Activated naive CD8-positive, alpha-beta T cell treated with anti-CD3 and anti-CD28 coated beads, Interleukin-2, amount 10 ng/mL, durations not matched to agents 7 days and 5 days (primary cell): ENCODE data around the gene CHML. TPM values are rescaled to one million over a fixed set of nuclear protein-coding genes. Genes with fewer than 3 reads are reported as not detected.

Experiments used
- ATAC-seq: fragments of 150-1000 bp; cut with Tn5 transposase; one replicate; pipeline ENCODE4 v1.10.0; 2021; ENCODE audit warnings: low read depth, moderate library complexity
- POLR2A ChIA-PET: fragments of 350-600 bp; sonication (Branson Sonifier 250); formaldehyde crosslinking; loops from one replicate; lab custom pipeline; 2021; ENCODE audit warnings: antibody characterized with exemption; lab: Charles Lee
- DNase-seq: peaks from one replicate; pipeline ENCODE4 v3.0.0; 2021
- H3K27ac Mint-ChIP-seq: one replicate; pipeline ENCODE4 v1.8.0; 2022; ENCODE audit warnings: mild to moderate bottlenecking, mixed read lengths
- H3K27me3 Mint-ChIP-seq: one replicate; pipeline ENCODE4 v1.8.0; 2022; ENCODE audit warnings: mild to moderate bottlenecking, moderate library complexity, mixed read lengths
- H3K36me3 Mint-ChIP-seq: one replicate; pipeline ENCODE4 v1.8.0; 2021; ENCODE audit warnings: mild to moderate bottlenecking, mixed read lengths
- H3K4me1 Mint-ChIP-seq: one replicate; pipeline ENCODE4 v1.8.0; 2021; ENCODE audit warnings: mixed read lengths
- H3K4me3 Mint-ChIP-seq: one replicate; pipeline ENCODE4 v1.8.0; 2022; ENCODE audit warnings: mild to moderate bottlenecking, moderate library complexity, mixed read lengths
- H3K9me3 Mint-ChIP-seq: one replicate; pipeline ENCODE4 v1.8.0; 2021; ENCODE audit warnings: mixed read lengths
- total RNA-seq, 2 experiments: library from RNA; stranded (reverse); gene quantifications; one replicate each; pipeline ENCODE4 v1.2.3, GENCODE V29; 2021

CHML gene
- total RNA-seq, 2 experiments from 2014 or later, result 11.6 to 13.7 TPM

DNA sequence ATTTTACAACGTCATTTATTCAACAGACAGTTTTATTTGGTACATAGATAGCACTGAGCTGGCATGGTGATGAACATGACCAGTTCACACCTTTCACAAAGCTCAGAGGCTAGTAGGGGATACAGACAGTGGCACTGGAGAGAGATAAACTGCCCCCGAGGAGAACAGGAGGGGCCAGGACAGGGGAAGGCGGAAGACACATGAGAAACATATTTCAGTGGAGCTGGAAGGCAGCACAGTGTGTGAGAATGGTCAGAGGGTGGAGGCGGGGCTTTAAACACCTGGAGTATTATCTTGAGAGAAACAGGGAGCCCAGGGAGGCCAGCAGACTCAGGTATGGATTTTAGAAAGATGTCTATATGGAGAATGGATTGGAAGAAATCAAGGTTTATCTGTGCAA is 49.5 kb downstream of the CHML start:
- no peak for DNase-seq
- Mint-ChIP-seq H3K36me3 (peaks cover 3% of the 10 kb centered on the region), H3K27me3 (no peaks in the 10 kb centered on the region), H3K9me3 (no peaks in the 10 kb centered on the region), H3K4me1 (no peaks in the 10 kb centered on the region), H3K27ac (no peak overlapping the region), H3K4me3 (no peak overlapping the region)
- ATAC-seq, result no peak
- POLR2A ChIA-PET, result interaction anchor here (0.7 kb wide), 1 partner anchor 393 kb away, joined by 5 read pairs; no protein-coding TSS in a partner anchor

Other genes with a start within 250 kb of the CHML start
- gene FH, start 120.6 kb downstream of the CHML start, total RNA-seq, result 10 to 100 TPM; 53.5 to 54.7 TPM
- gene KMO, start 108.0 kb downstream of the CHML start, total RNA-seq, result under 1 TPM in 1 of 2 experiments, not detected in 1; 0.25 TPM
- gene OPN3, start within 50 bp of the CHML start, total RNA-seq, result 10 to 100 TPM; 12.1 to 12.8 TPM
- under 1 TPM; 0.58 to 0.99 TPM for gene WDR64, start 11.9 kb upstream of the CHML start, total RNA-seq
- 10 to 100 TPM; 29.0 to 32.7 TPM for gene EXO1, start 207.8 kb upstream of the CHML start, total RNA-seq